Measurements from ENCODE around the gene TTBK2.
A peak's percentile ranks its signal among the peaks of the same experiment; 100 is the strongest.
"Not testable (repeated sequence)": the region's sequence is repeated elsewhere in the genome, so short reads cannot be mapped to it uniquely, and the experiment has no call there.

The TTBK2 gene

DNA sequence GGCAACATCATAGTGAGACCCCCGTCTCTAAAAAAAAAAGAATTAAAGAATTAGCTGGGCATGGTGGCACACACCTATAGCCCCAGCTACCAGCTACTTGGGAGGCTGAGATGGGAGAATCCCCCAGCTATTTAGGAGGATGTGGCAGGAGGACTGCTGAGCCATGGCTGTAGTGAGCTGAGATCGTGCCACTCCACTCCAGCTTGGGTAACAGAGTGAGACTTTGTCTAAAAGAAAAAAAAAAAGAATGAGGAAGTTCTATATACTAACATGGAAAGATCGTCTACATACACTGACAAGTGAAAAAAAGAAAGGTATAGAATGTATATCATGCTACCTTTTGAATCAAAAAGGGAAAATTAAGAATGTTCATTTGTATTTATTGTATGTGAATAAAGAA lies 99.8 kb downstream of the TTBK2 start:
- DNase-seq = no peak

DNA sequence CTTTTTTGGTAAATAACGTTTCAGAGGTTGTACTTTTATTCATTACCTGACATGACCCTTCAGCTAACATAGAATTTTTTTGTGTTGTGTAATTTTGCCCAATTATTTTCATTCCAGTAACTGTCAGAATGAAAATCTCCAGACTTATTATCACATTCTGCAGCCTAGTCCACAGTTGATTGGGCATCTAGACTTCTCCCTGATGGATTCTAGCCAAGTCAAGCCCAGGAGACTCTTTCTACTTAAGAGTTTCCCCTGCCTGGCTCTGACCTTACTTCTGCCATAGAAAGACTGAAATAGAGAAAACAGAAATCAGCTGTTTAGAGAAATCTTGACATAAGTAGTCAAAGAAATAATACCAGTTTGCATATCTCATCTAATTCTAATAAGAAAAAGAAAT lies 100.8 kb downstream of the TTBK2 start:
- no peak for DNase-seq

DNA sequence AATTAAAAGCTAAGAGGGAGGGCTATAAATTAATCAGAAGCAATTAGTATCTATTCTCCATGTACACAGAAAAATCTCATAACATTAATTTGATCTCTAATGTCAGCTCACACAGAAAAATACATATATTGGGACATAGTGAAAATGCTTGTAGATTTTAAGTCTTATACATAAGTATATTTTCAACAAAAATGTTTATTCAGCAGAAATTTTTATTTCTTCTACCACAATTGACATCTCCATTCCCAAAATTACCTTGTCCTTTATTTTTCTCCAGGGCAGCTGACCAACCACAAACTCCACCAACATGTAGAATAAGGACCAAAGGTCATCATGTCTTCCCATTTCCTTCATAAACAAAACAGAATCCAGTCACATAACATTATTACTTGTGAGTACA lies 109.1 kb downstream of the TTBK2 start:
- DNase-seq = no peak

DNA sequence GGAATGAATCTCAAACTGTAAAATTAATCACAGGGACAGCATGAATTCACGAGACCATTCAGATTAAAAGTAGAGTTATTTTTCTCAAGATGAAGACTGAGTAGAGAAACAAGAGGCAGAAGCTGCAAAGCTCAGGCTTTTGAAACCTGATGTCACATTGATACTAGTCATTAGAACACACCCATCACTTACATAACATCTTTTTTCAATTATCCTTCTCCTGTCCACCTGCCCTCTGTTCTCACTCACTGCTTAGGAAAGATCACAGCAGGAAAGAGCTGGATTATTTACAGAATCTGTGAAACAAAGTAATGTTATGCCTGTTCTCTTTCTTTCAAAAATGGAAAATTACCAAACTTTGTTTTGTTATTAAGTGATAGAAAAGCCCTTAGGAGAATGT lies 111.7 kb downstream of the TTBK2 start:
- no peak for DNase-seq

DNA sequence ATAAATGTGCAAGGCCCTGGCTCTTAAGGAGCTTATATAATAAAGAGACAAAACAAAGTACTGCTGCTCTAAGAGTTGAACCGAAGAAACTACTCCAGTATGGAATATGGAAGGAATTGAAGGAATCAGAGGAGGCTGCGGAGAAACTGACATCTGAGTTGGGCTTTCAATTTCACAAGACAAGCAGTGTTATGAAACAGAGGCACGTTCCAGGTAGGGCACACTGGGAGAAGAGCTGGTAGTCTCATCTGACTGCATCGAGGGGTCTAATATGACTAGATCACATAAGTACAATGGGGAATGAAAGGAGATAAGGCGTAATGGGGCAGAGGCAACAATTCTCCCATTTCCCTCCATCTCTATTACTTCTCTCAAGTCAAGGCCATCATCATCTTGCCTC lies 115.3 kb downstream of the TTBK2 start:
- DNase-seq = no peak

DNA sequence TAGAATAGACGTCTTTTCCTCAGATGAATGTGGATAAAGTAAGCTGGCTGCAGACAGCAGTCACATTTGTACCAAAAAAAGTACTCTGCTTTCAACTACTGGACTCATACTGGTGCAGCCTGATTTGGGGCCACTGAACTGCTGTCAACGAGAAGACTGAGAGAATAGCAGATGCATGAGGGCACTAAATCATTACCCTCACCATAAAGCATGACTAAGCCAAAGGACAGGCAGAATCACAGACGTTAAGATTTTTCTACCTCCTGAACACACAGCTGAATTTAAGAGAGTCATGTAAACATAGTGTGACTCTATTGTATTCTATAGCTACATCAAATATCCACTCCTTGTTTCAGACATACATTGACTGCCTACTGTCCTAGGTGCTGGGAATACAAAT lies 115.8 kb downstream of the TTBK2 start:
- no peak for DNase-seq

DNA sequence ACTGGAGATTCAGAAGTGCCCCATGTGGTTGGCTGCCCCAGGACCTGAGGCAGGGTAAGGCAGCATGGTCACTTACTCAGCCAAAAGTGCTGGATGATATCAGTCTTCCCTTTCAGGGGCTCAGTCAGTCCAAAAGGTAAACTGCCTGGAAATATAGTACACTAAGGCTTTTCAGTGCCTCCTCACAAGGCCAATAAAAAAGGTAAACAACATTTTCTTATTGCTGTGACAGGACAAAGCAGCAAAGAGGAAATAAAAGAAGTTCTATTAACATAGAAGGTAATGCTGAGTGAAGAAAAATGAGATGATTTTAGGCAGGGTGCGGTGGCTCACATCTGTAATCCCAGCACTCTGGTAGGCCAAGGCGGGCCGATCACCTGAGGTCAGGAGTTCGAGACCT lies 117.1 kb downstream of the TTBK2 start:
- DNase-seq = no peak

DNA sequence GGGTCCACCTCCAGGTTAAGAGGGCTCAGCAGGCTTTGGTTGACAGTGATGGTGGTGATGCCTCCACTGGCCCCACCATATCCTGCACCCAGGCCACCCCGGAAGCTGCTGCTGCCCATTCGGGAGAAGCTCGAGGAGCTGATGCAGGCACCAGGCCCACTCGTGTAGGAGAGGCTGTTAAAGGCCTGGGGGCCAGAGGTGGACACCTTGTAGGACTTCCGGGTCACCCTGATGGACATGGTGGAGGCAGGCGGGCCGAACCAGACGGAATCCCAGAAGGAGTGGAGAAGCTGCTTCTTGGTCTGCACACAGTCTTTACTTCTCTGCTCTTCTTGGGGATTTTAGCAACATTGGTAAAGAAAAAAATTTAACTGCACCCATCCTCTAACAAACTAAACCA lies 118.4 kb downstream of the TTBK2 start:
- no peak for DNase-seq

DNA sequence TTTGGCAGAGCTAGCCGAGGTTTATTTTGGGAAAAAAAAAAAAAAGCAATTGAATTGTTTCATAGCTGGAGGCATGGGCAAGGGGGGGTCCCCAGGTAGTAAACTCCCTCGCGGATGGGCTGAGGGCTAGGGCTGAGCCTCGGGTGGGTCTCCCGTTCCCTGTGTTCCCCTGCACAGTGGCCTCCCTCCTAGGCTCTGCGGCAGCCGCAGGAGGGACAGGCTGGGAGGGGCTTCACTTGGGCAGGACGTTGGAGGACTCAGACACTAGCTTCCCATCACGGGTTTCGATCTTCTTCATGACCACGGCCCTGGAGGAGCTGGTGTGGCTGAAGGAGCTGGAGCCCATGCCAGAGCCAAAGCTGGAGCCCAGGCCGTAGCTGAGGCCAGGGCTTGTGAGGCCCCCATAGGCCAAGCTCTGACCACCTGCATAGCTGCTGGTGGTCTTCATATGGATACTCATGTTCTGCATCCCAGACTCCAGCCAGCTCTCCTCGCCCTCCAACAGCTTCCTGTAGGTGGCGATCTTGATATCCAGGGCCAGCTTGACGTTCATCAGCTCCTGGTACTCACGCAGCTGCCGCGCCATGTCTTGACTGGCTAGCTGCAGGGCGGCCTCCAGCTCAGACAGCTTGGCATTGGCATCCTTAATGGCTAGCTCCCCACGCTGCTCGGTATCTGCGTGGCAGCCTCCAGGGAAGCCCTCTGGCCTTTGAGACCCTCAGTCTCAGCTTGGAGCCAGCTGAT lies 119.7 kb downstream of the TTBK2 start:
- DNase-seq = no peak

DNA sequence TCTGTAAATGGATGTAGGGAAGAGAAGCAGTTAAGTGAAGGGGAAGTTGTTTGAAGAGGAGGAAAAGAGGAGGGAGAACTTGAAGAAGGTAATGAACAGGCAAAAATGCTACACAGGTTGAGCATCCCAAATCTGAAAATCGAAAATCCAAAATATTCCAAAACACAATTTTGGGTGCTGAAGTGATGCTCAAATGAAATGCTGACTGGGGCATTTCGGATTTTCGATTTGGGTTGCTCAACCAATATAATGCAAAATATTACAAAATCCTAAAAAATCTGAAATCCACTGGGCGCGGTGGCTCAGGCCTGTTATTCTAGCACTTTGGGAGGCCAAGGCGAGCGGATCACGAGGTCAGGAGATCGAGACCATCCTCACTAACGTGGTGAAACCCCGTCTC lies 121.8 kb downstream of the TTBK2 start:
- no peak for DNase-seq

DNA sequence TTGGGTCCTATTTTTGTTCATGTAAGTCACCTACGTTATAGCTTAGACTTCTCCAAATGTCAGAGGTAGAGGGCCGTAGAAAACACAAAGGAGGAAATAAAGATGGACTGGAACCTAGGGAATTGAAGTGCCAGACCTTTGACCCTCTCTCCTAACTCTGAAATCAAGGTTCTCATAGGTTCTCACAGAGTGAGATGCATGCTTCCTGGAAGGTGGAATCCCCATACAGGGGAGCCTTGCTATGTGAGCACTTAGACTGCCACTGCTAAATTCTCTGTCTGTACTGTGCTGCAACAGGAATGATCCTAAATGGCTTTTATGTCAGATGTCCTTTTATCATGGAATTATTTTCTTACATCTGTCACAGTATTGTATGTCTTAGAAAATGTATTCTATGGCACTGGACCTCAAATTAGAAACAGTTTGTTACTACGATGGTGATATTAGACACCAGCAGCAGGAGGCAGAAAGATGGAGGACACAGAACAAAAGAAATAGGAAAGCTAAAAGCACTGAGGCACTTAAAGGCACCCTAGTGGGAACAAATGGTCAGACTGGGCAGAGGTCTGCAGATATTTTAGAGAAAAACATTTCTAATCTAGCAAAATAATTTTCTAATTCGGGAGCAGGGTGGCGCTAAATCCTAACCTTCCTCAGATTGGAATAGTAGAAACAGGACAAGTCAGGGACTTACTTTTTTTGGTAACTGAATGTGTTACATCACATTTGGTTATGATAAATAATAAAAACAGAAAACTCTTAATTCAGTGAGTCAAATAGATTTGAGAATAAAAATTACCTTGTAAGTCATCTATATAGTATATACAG lies 123.4 kb downstream of the TTBK2 start:
- no peak for DNase-seq

DNA sequence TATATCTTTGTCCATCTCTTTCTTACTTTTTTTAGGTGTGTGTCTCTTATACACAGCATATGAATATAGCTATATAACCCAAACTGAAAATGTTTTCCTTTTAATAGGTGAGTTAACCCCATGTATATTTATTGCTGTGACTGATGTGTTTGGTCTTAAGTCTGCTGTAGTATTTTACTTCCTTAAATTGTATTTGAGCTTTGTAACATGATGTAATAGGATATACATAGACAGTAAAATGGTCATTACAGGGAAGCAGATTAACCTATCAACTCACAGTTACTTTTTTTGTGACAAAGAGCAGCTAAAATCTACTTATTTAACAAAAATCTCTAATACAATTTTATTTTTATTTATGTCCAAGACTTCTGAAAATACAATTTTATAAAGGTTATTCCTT lies 131.9 kb downstream of the TTBK2 start:
- DNase-seq = peak; percentile 30

DNA sequence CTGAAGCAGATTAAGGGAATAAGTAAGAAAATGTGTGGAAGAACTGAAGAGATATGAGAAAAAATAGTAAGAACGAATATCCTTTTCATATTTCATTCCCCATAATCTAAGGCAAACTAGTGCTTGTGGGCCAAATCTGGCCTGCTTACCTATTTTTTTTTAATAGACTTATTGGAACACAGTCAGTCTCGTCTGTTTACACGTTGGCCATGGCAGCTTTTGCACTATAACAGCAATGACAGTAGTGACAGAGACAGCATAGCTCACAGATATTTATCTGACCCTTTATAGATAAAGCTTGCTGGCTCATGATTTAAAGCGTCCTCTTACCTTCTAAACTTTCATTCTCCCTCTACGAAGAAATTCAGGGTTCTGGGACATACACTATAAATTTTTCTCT lies 133.6 kb downstream of the TTBK2 start:
- no peak for DNase-seq

DNA sequence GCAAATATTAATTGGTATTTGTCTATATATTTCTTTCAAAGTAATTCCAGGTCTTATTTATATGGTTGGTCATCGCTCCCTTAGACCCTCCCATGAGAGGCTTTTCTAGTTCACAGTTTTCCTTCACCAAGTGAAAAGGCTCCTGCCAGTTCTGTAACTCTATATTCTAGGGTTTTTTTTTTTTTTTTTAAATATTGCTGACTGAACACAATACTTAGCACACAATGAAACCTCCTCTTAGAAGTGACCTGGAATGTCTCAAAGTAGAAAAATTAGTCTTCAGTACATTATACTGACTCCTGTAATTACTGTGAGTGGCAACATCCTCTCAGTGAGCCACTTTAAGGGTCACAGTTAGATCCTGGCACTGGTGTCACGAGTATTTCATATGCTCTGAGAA lies 135.0 kb downstream of the TTBK2 start:
- no peak for DNase-seq

DNA sequence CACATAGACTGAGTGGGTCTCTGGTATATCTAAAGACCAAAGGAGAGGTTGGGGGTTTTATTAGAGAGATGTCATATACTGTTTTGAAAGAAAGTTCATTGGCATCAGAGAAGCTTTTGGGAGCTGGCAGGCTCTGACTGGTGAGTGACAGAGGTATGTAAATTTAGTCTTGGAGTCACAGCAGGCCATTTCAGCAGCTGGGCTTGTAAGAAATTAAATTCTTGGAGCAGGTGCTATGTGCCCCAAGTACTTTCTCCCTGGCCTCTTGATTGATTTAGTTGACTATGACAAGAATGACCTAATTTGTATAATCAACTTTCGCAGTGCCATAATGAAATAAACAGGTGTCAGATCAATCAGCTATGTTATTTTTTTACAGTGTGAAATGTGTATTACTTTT lies 135.9 kb downstream of the TTBK2 start:
- no peak for DNase-seq

DNA sequence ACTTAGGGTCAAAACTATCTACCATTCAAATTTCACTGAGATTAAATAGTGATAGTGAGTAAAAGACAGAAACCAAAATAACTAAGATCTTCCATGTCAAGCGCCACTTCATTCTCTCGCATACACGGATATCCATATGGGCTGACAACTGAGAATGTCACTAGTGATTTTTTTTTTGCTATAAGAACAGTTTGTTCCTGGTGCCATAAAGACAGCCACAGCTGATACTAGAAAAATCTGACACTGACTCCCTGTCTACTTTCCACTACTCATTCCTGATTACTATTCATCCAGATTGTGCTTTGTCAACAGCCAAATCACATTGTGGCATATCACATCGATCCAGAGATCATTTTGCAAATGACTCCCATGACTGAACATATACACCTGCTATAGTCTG lies 137.9 kb downstream of the TTBK2 start:
- DNase-seq = no peak

DNA sequence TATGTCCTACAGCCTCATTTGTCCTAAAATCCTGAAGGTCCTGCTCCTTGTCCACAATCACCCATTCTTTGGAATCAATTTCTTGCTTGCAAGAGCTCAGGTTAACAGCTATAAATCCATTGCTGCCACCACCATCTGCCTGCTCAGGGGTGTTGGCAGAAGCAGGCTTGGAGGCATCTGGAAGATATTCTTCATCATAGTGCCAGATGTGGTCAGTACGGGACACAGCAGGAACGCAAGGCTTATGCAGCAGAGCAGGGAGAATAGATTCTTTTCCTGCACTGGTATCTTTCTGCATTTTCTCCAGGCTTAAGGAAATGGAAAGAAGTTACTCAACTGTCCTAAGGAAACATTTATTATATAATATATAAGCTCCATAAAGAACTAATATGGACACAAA lies 145.2 kb downstream of the TTBK2 start:
- no peak for DNase-seq

DNA sequence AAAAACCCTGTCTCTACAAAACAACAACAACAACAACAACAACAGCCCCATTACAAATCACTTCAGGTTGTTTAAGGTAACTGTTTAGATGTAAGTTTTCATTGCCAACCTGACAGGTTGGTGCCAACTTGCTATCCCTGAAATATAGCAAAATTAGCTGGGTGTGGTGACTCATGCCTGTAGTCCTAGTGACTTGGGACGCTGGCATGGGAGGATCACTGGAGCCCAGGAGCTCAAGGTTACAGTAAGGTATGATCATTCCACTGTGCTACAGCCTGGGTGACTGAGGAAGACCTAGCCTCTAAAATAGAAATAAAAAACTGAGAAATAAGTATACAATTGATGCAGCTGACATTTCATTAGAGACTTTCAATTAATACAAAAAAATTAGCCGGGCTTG lies 147.7 kb downstream of the TTBK2 start:
- no peak for DNase-seq

DNA sequence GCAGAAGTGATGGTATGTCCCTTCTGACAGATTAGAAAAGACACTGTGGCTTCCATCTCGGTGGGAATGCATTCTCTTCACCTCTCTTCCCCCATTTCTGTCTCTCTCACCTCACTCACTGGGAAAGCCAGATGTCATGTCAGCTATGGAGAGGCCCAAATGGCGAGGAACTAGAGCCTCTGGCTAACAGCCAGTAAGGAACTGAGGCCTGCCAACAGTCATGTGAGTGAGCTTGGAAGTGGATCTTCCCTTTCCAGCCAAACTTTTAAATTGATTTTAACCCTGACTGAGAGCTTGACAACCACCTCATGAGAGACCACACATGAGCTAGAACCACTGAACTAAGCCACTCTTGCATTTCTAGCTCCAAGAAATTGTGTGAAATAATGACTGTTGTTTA lies 148.4 kb downstream of the TTBK2 start:
- no peak for DNase-seq

DNA sequence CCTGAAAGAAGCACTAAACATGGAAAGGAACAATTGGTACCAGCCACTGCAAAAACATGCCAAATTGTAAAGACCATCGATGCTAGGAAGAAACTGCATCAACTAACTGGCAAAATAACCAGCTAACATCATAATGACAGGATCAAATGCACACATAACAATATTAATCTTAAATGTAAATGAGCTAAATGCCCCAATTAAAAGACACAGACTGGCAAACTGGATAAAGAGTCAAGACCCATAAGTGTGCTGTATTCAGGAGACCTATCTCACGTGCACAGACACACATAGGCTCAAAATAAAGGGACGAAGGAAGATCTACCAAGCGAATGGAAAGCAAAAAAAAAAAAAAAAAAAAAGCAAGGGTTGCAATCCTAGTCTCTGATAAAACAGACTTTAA lies 154.5 kb downstream of the TTBK2 start:
- DNase-seq = not testable (repeated sequence)

DNA sequence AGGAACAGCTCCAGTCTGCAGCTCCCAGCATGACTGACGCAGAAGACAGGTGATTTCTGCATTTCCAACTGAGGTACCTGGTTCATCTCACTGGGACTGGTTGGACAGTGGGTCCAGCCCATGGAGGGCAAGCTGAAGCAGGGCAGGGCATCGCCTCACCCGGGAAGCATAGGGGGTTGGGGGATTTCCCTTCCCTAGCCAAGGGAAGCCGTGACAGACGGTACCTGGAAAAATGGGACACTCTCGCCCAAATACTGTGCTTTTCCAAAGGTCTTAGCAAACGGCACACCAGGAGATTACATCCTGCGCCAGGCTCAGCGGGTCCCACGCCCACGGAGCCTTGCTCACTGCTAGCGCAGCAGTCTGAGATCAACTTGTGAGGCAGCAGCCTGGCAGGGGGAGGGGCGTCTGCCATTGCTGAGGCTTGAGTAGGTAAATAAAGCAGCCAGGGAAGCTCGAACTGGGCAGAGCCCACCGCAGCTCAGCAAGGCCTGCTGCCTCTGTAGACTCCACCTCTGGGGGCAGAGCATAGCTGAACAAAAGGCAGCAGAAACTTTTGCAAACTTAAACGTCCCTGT lies 156.3 kb downstream of the TTBK2 start:
- not testable (repeated sequence) for DNase-seq

DNA sequence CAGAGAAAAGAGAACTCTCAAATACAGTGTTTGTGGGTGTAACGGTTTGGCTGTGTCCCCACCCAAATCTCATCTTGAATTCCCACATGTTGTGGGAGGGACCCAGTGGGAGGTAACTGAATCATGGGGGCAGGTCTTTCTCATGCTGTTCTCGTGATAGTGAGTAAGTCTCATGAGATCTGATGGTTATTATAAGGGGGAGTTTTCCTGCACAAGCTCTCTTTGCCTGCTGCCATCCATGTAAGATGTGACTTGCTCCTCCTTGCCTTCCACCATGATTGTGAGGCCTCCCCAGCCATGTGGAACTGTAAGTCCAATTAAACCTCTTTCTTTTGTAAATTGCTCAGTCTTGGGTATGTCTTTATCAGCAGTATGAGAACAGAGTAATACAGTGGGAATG lies 158.8 kb downstream of the TTBK2 start:
- not testable (repeated sequence) for DNase-seq

DNA sequence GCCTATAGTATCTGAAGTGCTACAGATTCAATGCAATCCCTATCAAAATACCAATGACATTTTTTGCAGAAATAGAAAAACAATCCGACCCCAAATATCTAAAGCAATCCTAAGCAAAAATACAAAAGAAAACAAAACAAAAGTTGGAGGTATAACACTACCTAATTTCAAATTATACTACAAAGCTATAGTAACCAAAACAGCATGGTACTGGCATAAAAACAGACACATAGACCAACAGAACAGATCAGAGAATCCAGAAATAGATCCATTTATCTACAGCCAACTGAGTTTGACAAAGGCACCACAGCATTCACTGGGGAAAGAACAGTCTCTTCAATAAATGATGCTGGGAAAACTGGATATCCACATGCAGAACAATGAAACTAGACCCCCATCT lies 159.8 kb downstream of the TTBK2 start:
- no peak for DNase-seq

DNA sequence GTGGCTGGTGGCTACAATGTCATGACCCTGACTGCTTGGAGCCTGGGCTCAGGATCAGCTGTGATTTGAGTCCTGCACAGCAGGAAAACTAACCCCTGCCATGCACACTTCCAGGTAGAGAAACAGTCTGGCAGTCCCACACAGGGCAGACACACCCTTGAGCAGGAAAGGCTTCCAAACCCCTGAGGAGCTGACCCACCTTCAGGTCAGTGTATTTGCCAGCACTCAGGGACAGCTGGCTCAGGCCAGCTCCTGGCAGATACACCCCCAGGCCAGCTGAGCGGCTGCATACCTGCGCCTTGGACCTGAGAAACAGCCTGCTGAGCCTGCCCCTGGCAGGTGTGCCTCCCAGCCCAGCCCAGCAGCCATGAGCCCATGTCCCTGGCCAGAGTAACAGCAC lies 161.5 kb downstream of the TTBK2 start:
- no peak for DNase-seq

Data from SIG-M5 (cell line).